ENCODE data around the gene FRMD6.

DNA sequence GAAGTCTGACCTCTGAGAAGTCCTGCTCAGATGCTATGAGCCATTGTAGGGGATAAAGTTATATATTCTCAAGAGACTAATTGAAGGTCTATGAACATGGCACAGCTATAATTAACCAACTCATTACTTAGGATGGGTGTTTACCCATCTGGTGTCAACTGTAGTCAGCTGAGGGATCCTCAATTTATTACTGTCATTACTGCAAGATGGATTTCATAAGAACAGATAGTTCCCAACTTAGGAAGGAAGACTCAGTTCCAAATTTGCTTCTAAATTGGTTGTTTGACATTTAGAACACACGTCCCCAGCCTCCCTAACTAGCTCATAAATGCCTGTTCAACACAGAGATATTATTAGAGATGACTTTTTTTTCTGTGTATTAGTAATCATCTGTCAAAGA, 81.4 kb downstream of the FRMD6 start:
- TF ChIP-seq GATA2 (IDR thresholded peaks at IDR 0.05; ENCODE audit: low read depth, low read length) (no peak), GATA3 (IDR thresholded peaks at IDR 0.05; ENCODE audit: low read depth, low read length) (no peak)
